ENCODE data around the gene KCNIP1. TPM values are rescaled to one million over a fixed set of nuclear protein-coding genes. Genes with fewer than 3 reads are reported as not detected.

The KCNIP1 gene
- total and polyA plus RNA-seq, 8 donors: 0.35 to 4.9 (median 2.5) TPM

GRCh38 chr5:170633235-170634081, 129.6 kb downstream of the KCNIP1 start:
- H3K9me3 ChIP-seq: no peaks in the 10 kb centered on the region
- peak overlapping the region in 1 of 2 donors; percentile 33 for H3K27ac ChIP-seq
- H3K27me3 ChIP-seq: peaks cover 0 to 18% of the 10 kb centered on the region in 2 donors
- DNase-seq: peak in 2 of 4 donors; percentile 88 to 90
- H3K4me3 ChIP-seq: no peak overlapping the region
- ATAC-seq: peak; percentile 61
- peak in 1 of 2 donors; percentile 7 for TF ChIP-seq CTCF (IDR thresholded peaks at IDR 0.05)
- intact Hi-C loops (cut with DNase I): loop anchor here (5.0 to 10.0 kb wide), 3 partner anchors 199 to 409 kb away; no protein-coding TSS in a partner anchor
- peaks cover 3 to 15% of the 10 kb centered on the region in 2 donors for H3K4me1 ChIP-seq
- no peaks in the 10 kb centered on the region for H3K36me3 ChIP-seq

GRCh38 chr5:170634256-170634990, 130.6 kb downstream of the KCNIP1 start:
- no peak for TF ChIP-seq CTCF (IDR thresholded peaks at IDR 0.05)
- ATAC-seq (no peak), DNase-seq (no peak)
- no peaks in the 10 kb centered on the region for H3K36me3 ChIP-seq
- peaks cover 3 to 15% of the 10 kb centered on the region in 2 donors for H3K4me1 ChIP-seq
- H3K27ac ChIP-seq: no peak overlapping the region
- no peaks in the 10 kb centered on the region for H3K9me3 ChIP-seq
- H3K4me3 ChIP-seq: no peak overlapping the region
- peaks cover 0 to 19% of the 10 kb centered on the region in 2 donors for H3K27me3 ChIP-seq
- intact Hi-C loops (cut with DNase I): loop anchor here (5.0 to 10.0 kb wide), 3 partner anchors 200 to 410 kb away; no protein-coding TSS in a partner anchor

GRCh38 chr5:170635706-170636105, 131.9 kb downstream of the KCNIP1 start:
- Histone ChIP-seq H3K4me3 (no peak overlapping the region), H3K27me3 (peaks cover 0 to 19% of the 10 kb centered on the region in 2 donors), H3K9me3 (no peaks in the 10 kb centered on the region), H3K36me3 (no peaks in the 10 kb centered on the region), H3K27ac (no peak overlapping the region), H3K4me1 (peaks cover 3 to 15% of the 10 kb centered on the region in 2 donors)
- no peak for DNase-seq
- intact Hi-C loops (cut with DNase I): loop anchor here (5.0 to 10.0 kb wide), 3 partner anchors 157 to 411 kb away; no protein-coding TSS in a partner anchor
- no peak for TF ChIP-seq CTCF (IDR thresholded peaks at IDR 0.05)
- no peak for ATAC-seq

- ATAC-seq: no peak
- peaks cover 0 to 19% of the 10 kb centered on the region in 2 donors for H3K27me3 ChIP-seq
- H3K4me1 ChIP-seq: peaks cover 3 to 10% of the 10 kb centered on the region in 2 donors
- no peak for DNase-seq
- no peaks in the 10 kb centered on the region for H3K9me3 ChIP-seq
- H3K4me3 ChIP-seq: no peak overlapping the region
- intact Hi-C loops (cut with DNase I): loop anchor here (5.0 to 10.0 kb wide), 3 partner anchors 156 to 411 kb away; no protein-coding TSS in a partner anchor
- no peaks in the 10 kb centered on the region for H3K36me3 ChIP-seq
- no peak overlapping the region for H3K27ac ChIP-seq
- TF ChIP-seq CTCF (IDR thresholded peaks at IDR 0.05): no peak
Observed at GRCh38 chr5:170636206-170636605, 132.4 kb downstream of the KCNIP1 start.

Data from left lung (tissue), 10 donors.